ENCODE results near the gene ARRDC1.
"Not testable (repeated sequence)": the region's sequence is repeated elsewhere in the genome, so short reads cannot be mapped to it uniquely, and the experiment has no call there.

The ARRDC1 gene

DNA sequence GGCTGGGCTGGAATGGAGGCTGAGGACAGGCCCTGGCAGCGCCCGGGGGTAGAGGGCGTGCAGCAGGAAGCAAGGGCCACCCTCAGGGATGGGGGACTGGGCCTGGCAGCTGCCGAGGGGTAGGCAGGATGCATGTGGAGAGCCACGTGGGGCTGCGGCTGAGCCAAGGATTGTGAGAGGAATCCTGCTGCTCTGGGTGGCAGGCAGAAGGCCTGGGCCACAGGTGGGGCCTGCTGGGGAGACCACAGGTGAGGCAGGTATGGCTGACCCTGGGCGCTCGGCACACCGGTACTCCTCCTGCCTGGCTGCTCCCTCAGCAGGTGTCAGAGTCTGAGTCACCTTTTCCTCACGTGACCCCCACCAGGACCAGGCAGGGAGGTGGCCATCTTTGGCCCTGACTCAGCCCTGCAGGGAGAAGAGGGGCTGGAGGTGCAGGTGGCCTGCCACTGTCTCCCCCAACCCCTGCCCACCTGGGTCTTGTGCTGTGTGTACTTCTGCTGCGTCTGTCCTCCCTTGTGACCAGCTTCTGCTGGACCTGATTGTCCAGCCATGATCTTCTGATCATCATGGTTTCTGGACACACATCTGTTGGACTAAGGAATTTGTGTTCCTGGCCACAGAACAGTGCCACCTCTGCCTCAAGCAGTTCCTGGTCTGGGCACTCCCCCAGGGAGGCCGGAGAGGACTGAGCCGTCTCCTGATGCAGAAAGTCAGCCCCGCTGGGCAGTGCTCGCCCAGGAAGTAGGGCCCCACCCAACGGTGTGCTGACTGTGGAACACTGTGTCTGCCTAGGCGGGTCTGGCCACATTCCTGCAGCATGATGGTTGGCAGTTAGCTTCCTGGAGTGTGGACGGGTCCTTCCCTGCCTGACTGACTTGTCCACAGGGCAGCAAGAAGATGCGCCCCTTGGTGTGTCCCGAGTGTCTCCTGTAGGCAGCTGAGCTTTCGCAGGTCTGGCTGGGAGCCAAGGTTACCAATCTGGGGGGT is 6.4 kb downstream of the ARRDC1 start:
- peak; percentile 91 for FAIRE-seq

GRCh38 chr9:137612741-137613142 is 7.3 kb downstream of the ARRDC1 start:
- DNase-seq (ENCODE audit: low spot score) (no peak), FAIRE-seq (no peak)

More for the DNA sequence above, 6.4 kb downstream of the ARRDC1 start:
- peak; percentile 94 for DNase-seq (ENCODE audit: low spot score)

DNA sequence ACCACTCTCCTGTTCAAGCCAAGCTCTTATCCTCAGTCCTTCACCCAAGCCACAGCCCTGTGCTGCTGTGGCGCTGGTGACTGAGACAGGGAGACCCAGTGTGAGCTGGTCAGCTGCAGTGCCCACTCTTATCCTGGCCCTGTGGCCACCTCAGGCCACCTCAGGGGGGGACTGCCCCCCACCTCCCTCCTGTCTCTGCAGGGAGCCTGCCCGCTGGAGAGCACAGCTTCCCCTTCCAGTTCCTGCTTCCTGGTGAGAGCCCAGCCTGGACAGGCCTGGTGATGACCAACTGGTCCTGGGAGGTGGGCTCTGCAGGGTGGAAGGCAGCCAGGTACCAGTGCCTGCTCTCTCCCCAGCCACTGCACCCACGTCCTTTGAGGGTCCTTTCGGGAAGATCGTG is 7.8 kb downstream of the ARRDC1 start:
- DNase-seq (ENCODE audit: low spot score) = no peak
- no peak for FAIRE-seq

DNA sequence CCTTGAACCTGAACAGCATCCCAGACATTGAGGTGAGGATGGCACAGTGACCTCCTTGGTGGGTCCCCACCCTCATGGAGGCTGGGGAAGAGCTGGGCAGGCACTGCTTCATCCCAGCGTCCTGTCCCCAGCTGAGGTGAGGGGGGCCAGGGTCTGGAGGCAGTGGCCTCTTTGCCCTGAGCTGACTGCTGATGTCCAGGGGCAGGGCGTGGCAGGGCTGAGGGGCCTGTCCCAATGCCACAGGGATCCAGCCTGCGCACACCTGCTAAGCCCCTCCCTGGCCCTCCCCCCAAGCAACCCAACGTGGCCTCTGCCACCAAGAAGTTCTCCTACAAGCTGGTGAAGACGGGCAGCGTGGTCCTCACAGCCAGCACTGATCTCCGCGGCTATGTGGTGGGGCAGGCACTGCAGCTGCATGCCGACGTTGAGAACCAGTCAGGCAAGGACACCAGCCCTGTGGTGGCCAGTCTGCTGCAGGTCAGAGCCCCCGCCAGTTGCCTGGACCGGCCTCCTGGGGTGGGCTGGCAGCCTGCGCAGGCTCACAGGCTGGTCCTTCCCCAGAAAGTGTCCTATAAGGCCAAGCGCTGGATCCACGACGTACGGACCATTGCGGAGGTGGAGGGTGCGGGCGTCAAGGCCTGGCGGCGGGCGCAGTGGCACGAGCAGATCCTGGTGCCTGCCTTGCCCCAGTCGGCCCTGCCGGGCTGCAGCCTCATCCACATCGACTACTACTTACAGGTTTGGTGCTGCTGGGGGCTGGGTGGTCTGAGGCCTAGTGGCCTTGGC is 8.4 kb downstream of the ARRDC1 start:
- DNase-seq (ENCODE audit: low spot score) (no peak), FAIRE-seq (no peak)

DNA sequence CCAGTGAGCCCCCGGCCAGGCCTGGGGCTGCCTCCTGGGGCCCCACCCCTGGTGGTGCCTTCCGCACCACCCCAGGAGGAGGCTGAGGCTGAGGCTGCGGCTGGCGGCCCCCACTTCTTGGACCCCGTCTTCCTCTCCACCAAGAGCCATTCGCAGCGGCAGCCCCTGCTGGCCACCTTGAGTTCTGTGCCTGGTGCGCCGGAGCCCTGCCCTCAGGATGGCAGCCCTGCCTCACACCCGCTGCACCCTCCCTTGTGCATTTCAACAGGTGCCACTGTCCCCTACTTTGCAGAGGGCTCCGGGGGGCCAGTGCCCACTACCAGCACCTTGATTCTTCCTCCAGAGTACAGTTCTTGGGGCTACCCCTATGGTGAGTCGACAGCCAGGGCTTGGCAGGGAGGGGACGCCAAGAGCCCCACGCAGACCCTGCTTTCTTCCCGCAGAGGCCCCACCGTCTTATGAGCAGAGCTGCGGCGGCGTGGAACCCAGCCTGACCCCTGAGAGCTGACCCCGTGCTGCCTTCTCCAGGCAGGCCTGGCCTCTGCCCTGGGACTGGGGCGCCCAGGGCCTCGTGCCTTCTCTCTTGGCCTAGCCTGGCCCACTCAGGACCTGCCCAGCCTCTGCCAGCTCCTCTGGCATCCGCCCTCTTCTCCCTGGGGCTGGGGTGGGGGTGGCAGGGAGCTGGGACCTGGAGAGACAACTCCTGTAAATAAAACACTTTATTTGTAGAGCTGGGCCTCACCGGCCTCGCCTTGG is 9.3 kb downstream of the ARRDC1 start:
- FAIRE-seq = no peak
- DNase-seq (ENCODE audit: low spot score) = no peak

DNA sequence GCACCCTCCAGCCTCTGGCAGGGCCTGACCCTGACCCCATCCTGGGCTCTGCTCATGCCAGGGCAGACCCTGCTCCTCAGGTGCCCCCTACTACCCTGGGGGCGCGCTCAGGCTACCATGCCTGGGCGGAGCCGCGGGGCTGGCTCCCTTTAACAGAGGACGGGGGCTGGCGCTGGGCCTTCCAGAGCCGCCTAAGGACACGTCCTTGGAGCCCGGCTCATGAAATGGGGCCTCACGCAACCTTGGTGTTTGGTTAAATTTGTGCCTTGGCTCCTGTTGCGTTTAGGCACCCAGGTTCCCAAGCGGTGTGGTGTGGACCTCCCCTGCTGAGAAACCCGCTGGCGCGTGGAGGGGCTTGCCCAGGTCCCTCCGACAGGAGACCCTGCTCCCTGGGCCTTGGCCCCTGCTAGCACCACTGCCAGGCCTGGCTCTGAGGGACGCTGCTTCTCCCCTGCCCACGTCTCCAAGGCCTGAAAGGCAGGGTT is 9.9 kb downstream of the ARRDC1 start:
- FAIRE-seq = no peak

GRCh38 chr9:137618105-137619067 is 12.9 kb downstream of the ARRDC1 start, which contains the start of gene EHMT1:
Gene EHMT1 (plus strand): TSS chr9:137619005. CDS start chr9:137619029, 24 bp downstream.
- FAIRE-seq (no peak), DNase-seq (ENCODE audit: low spot score) (peak; percentile 75)

More for the DNA sequence above, 9.9 kb downstream of the ARRDC1 start:
- DNase-seq (ENCODE audit: low spot score) = no peak

DNA sequence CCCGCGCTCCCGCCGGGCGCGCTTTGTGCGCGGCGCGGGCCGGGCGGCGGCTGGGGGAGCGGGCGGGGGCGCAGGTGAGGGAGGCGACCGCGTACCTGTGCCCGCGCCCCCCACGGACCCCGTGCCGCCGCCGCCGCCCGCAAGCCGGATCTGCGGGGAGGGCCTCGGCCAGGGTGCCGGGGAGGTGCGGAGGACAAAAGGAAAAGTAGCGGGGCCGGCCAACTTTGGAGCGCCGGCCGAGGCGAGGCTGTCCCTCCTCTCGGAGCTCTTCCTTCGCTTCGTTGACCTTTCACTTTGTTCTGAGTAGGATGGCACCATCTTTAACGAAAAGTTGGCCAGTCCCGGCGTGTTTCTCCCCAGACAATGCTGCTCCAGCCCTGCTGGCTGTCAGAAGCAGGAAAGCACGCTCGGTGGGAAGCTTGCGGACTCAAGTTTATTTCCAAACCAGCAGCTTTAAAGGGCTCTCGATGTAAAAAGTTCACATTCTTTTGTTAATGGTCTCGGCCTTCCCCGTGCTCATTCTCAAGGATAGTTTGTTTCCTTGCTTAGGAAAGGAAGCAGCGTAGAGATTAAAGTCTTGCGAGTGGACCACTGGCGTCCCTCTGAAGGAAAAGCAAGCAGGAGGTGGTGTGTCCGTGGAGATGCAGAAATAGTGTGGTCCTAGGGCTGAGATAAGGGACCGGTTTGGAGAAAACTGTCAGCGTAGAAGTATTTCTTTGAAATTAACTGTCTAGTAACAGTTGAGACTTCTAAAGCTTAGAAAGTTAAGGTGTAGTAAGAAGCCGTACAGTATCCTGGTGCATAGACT is 14.0 kb downstream of the ARRDC1 start:
- DNase-seq (ENCODE audit: low spot score) (no peak), FAIRE-seq (no peak)

- DNase-seq (ENCODE audit: low spot score) = no peak
- no peak for FAIRE-seq
These were observed 14.5 kb downstream of the ARRDC1 start for GRCh38 chr9:137620048-137620405.

DNA sequence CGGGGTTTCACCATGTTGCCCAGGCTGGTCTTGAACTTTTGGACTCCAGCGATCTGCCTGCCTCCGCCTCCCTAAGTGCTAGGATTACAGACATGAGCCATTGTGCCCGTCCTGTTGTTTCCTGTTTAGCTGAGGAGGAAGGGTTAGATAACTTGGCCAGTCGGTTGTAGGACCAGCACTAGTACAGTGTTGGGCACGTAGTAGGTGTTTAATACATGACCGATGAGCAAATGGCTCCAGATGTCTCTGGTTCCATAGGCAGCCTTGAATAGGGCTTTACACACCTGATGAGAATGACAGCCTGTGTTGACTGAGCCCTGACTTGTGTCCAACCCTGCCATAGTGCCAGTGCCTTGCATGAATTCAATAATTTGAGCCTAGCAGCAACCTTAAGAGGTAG is 15.1 kb downstream of the ARRDC1 start:
- no peak for FAIRE-seq
- DNase-seq (ENCODE audit: low spot score) = no peak

DNA sequence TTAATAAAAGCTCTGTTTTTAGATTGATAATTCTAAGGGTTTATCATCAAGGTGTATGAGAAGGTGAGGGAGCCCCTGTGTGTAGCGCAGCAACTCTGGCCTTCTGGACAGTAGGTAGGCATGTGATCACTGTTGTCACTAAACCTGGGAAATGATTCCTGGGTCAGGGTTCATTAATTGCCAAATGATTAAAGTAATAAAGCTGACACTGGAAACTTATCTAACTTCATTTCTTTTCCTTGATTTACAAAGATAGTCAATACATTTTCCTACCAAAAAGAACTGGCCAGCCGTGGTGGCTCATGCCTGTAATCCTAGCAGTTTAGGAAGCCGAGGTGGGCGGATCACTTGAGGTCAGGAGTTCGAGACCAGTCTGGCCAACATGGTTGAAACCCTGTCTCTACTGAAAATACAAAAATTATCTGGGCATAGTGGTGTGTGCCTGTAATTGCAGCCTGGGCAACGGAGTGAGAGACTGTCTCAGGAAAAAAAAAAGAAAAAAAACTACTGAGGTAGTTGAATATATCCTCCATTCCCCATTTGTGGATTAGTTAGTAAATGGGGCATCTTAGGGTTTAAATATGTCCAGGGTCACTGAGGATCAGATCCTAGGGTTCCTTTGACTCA is 15.8 kb downstream of the ARRDC1 start:
- no peak for DNase-seq (ENCODE audit: low spot score)
- FAIRE-seq = no peak

DNA sequence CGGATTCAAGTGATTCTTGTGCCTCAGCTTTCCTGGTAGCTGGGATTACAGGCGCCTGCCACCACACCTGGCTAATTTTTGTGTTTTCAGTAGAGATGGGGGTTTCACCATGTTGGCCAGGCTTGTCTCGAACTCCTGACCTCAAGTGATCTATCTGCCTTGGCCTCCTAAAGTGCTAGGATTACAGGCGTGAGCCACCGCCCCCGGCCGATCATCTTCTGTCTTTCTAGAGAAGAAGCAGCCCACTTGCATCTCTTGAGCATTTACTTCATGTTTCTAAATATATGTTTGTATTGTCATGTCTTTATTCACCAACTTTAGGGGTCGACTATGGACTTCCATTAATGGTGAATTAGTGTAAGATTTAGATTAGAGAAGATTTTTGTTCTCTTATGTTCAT is 16.7 kb downstream of the ARRDC1 start:
- DNase-seq (ENCODE audit: low spot score); FAIRE-seq: not testable (repeated sequence)

GRCh38 chr9:137626464-137626863 is 21.0 kb downstream of the ARRDC1 start:
- no peak for FAIRE-seq
- DNase-seq (ENCODE audit: low spot score) = no peak

- DNase-seq (ENCODE audit: low spot score); FAIRE-seq: not testable (repeated sequence)
These were observed 21.9 kb downstream of the ARRDC1 start for GRCh38 chr9:137627406-137627805.

DNA sequence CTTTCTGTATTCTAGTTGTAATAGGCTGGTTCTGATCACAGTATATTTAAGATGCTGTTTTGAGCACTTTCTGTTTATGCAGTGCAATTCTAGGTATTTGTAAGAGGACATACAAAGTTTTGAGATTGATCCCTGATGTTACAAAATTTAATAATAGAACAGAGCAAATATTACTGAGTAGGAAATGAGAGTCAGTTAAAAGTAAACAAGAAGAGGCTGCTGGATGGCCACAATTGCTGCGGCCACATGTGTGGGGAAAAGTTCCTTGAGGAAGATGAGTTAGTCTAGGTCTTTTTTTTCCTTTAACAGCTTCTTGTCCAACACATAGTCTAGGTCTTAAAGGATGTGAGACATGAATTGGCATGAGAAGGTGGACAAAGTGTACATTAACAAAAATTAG is 24.6 kb downstream of the ARRDC1 start:
- no peak for FAIRE-seq

DNA sequence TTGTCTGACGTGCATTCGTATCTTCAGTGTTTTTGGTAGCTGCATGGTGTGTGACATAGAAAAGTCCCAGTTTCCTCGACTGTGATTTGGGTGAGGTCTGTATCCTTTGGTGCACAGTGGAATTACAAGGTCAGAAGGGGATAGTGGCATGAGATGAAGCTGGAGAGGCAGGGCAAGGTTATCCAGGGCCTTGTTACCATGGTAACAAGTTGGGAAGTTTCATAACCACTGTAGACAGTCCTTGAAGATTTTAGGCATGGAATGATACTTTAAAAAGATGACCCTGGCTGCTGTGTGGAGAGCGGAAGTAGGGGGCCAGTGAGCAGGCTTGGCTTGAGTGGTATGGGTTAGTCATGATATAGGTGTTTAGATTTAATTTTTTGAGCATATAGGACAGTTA is 25.2 kb downstream of the ARRDC1 start:
- no peak for DNase-seq (ENCODE audit: low spot score)
- FAIRE-seq = no peak

More for the DNA sequence above, 24.6 kb downstream of the ARRDC1 start:
- no peak for DNase-seq (ENCODE audit: low spot score)

- no peak for FAIRE-seq
- DNase-seq (ENCODE audit: low spot score) = no peak
These were observed 26.1 kb downstream of the ARRDC1 start for GRCh38 chr9:137631345-137632229.
